HEK293T (cell line): ENCODE measurements around the gene TWF2.

Experiments used
- ARNT ChIP-seq: fragments of 450-650 bp; IDR thresholded peaks from 2 replicates; pipeline ENCODE4 v1.6.1; 2017; ENCODE audit warnings: mild to moderate bottlenecking
- BHLHE40 ChIP-seq: fragments of 450-650 bp; IDR thresholded peaks from 2 replicates; pipeline ENCODE4 v1.6.1; 2016; ENCODE audit warnings: mild to moderate bottlenecking, moderate library complexity, borderline replicate concordance
- ELF4 ChIP-seq: fragments of 450-650 bp; IDR thresholded peaks from 2 replicates; pipeline ENCODE4 v1.6.1; 2017; ENCODE audit warnings: antibody characterized with exemption
- FOXA1 ChIP-seq: fragments of 450-650 bp; IDR thresholded peaks from 2 replicates; pipeline ENCODE4 v1.6.1; 2016; ENCODE audit warnings: mild to moderate bottlenecking
- L3MBTL2 ChIP-seq: fragments of 450-650 bp; conservative IDR thresholded peaks from 2 replicates; pipeline ENCODE4 v1.6.1; 2016; ENCODE audit warnings: mild to moderate bottlenecking
- LEF1 ChIP-seq: fragments of 450-650 bp; IDR thresholded peaks from 2 replicates; pipeline ENCODE4 v1.6.1; 2017; ENCODE audit warnings: mild to moderate bottlenecking, borderline replicate concordance
- NFRKB ChIP-seq: fragments of 450-650 bp; IDR thresholded peaks from 2 replicates; pipeline ENCODE4 v1.6.1; 2016; ENCODE audit warnings: mild to moderate bottlenecking, moderate library complexity
- SP1 ChIP-seq: fragments of 450-650 bp; IDR thresholded peaks from 2 replicates; pipeline ENCODE4 v1.6.1; 2017
- SUZ12 ChIP-seq: fragments of 450-650 bp; IDR thresholded peaks from 2 replicates; pipeline ENCODE4 v1.6.1; 2016; ENCODE audit warnings: mild to moderate bottlenecking
- ZNF384 ChIP-seq: fragments of 450-650 bp; IDR thresholded peaks from 2 replicates; pipeline ENCODE4 v1.6.1; 2016

DNA sequence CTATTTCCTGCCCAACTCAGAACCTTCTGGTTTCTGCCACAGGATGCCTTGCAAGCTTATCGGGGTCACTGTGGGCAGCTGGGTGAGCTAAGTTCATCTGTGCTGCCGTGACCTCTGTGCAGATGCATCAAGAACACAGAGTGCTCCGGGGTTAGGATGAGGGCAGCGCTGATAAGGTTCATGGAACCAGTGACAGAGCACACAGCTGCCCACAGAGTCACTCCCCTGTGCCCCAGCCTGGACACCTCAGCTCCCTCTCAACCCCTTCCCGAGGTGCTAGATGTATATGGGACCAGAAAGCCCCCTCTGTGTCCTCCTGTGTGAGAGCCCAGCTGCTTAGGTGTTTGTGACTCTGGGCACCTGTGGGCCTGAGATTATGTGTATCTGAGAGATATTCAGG lies 56.8 kb downstream of the TWF2 start:
- no peak for TF ChIP-seq BHLHE40
- no peak for TF ChIP-seq FOXA1
- TF ChIP-seq SP1: no peak
- no peak for TF ChIP-seq SUZ12
- TF ChIP-seq NFRKB: no peak
- TF ChIP-seq ARNT: no peak
- TF ChIP-seq ELF4: no peak
- no peak for TF ChIP-seq ZNF384
- no peak for TF ChIP-seq L3MBTL2
- TF ChIP-seq LEF1: no peak
